ENCODE results near the gene RXRB. TPM values are rescaled to one million over a fixed set of nuclear protein-coding genes. Genes with fewer than 3 reads are reported as not detected.

The RXRB gene
- total RNA-seq, 1 donor from 2014 or later: 70.3 TPM

GRCh38 chr6:33198159-33198852 lies 2.2 kb downstream of the RXRB start:
- Mint-ChIP-seq H3K27ac (peak overlapping the region; percentile 73), H3K4me1 (peaks cover 52% of the 10 kb centered on the region), H3K9me3 (no peaks in the 10 kb centered on the region), H3K27me3 (ENCODE audit: low read depth) (no peaks in the 10 kb centered on the region), H3K36me3 (peaks cover 28% of the 10 kb centered on the region), H3K4me3 (peak overlapping the region; percentile 99)
- TF ChIP-seq CTCF (IDR thresholded peaks at IDR 0.05; ENCODE audit: unreplicated experiment): no peak
- DNase-seq (ENCODE audit: low spot score in 2 of 2, unreplicated experiment in 2 of 2): no peak

- peak overlapping the region; percentile 99 for H3K4me3 Mint-ChIP-seq
- peaks cover 48% of the 10 kb centered on the region for H3K4me1 Mint-ChIP-seq
- no peaks in the 10 kb centered on the region for H3K9me3 Mint-ChIP-seq
- no peaks in the 10 kb centered on the region for H3K27me3 Mint-ChIP-seq (ENCODE audit: low read depth)
- TF ChIP-seq CTCF (IDR thresholded peaks at IDR 0.05; ENCODE audit: unreplicated experiment): peak; percentile 48
- H3K27ac Mint-ChIP-seq: peak overlapping the region; percentile 73
- DNase-seq (ENCODE audit: low spot score in 2 of 2, unreplicated experiment in 2 of 2): no peak
- peaks cover 21% of the 10 kb centered on the region for H3K36me3 Mint-ChIP-seq
Measured at GRCh38 chr6:33197431-33198048, 2.9 kb downstream of the RXRB start.

- TF ChIP-seq CTCF (IDR thresholded peaks at IDR 0.05; ENCODE audit: unreplicated experiment): no peak
- Mint-ChIP-seq H3K4me3 (no peak overlapping the region), H3K27ac (no peak overlapping the region), H3K27me3 (ENCODE audit: low read depth) (peaks cover 11% of the 10 kb centered on the region), H3K9me3 (no peaks in the 10 kb centered on the region), H3K4me1 (peaks cover 38% of the 10 kb centered on the region), H3K36me3 (peaks cover 13% of the 10 kb centered on the region)
- DNase-seq (ENCODE audit: low spot score in 2 of 2, unreplicated experiment in 2 of 2): no peak
Measured at GRCh38 chr6:33195304-33196165, 4.9 kb downstream of the RXRB start.

GRCh38 chr6:33194431-33194979 lies 6.0 kb downstream of the RXRB start:
- Mint-ChIP-seq H3K27ac (no peak overlapping the region), H3K4me1 (peaks cover 36% of the 10 kb centered on the region), H3K9me3 (no peaks in the 10 kb centered on the region), H3K27me3 (ENCODE audit: low read depth) (peaks cover 13% of the 10 kb centered on the region), H3K4me3 (no peak overlapping the region), H3K36me3 (peaks cover 13% of the 10 kb centered on the region)
- TF ChIP-seq CTCF (IDR thresholded peaks at IDR 0.05; ENCODE audit: unreplicated experiment): no peak
- DNase-seq (ENCODE audit: low spot score in 2 of 2, unreplicated experiment in 2 of 2): no peak

GRCh38 chr6:33193619-33194018 lies 6.8 kb downstream of the RXRB start:
- Mint-ChIP-seq H3K27me3 (ENCODE audit: low read depth) (peaks cover 13% of the 10 kb centered on the region), H3K27ac (no peak overlapping the region), H3K36me3 (peaks cover 13% of the 10 kb centered on the region), H3K4me3 (peak overlapping the region; percentile 59), H3K9me3 (no peaks in the 10 kb centered on the region), H3K4me1 (peaks cover 28% of the 10 kb centered on the region)
- DNase-seq (ENCODE audit: low spot score in 2 of 2, unreplicated experiment in 2 of 2): no peak
- no peak for TF ChIP-seq CTCF (IDR thresholded peaks at IDR 0.05; ENCODE audit: unreplicated experiment)
